Left colon (tissue), 2 donors: Measurements from ENCODE around the gene ZNF77. TPM values are rescaled to one million over a fixed set of nuclear protein-coding genes. Genes with fewer than 3 reads are reported as not detected.
A peak's percentile ranks its signal among the peaks of the same experiment; 100 is the strongest.
"Not testable (repeated sequence)": the region's sequence is repeated elsewhere in the genome, so short reads cannot be mapped to it uniquely, and the experiment has no call there.

Experiments
- ATAC-seq: fragments of 200-7000 bp; cut with Tn5 transposase; one replicate; pipeline ENCODE4 v1.9.1; 2020; ENCODE audit warnings: mild to moderate bottlenecking, moderate library complexity
- DNase-seq, 2 donors: peaks; one replicate each; pipeline ENCODE4 v3.0.0-alpha.2; 2020
- intact Hi-C, 2 donors: fragments of 100-400 bp; cut with DNase I in 1 of 2; cut with micrococcal nuclease in 1 of 2; formaldehyde crosslinking; loops; one replicate each; pipeline versions ENCODE4 v1.11.2 to v1.14.0; 2022; cut with DNase I, micrococcal nuclease
- long read RNA-seq: library from polyadenylated mRNA; unstranded; transcript quantifications from one replicate; pipeline ENCODE4 v2.0.0, GENCODE V29; 2021
- total RNA-seq, 2 donors: library from RNA; stranded (reverse); fragmentation: NEBNext Ultra II Directional; extraction: Animal tissue kit (Norgen Biotek cat#: 25700); gene quantifications; one replicate each; pipeline ENCODE4 v1.2.1, GENCODE V29; 2021
- donor health status: DM: no; HTN: no; CAD: no.
- donor health status: DM: yes; HTN: yes; CAD: no.

The ZNF77 gene
- total RNA-seq = 1 to 10 TPM; 4.5 to 4.6 TPM
- long read RNA-seq, partial matches to known transcripts = 0 of 5 reads
- long read RNA-seq, other reads (novel, unspliced or antisense) = 1 of 5 reads

- DNase-seq (peak; percentile 99 to 100), ATAC-seq (peak; percentile 93)
- intact Hi-C loops = no loop called here
Measured at GRCh38 chr19:2944775-2945574, at the start of gene ZNF77. Gene ZNF77 (minus strand): TSS chr19:2944971. CDS start chr19:2944840, 131 bp downstream.

- ATAC-seq (no peak), DNase-seq (no peak)
- intact Hi-C loops = no loop called here
Measured at GRCh38 chr19:2993579-2993978, 48.8 kb upstream of the ZNF77 start.

GRCh38 chr19:2992958-2993357 is 48.2 kb upstream of the ZNF77 start:
- ATAC-seq (no peak), DNase-seq (no peak)
- intact Hi-C loops = no loop called here

- DNase-seq, intact Hi-C loops, ATAC-seq: not testable (repeated sequence)
Measured at GRCh38 chr19:2992333-2992732, 47.6 kb upstream of the ZNF77 start.

- no peak for ATAC-seq
- intact Hi-C loops = no loop called here
- DNase-seq = no peak
Measured at GRCh38 chr19:2989236-2989946, 44.6 kb upstream of the ZNF77 start.

DNA sequence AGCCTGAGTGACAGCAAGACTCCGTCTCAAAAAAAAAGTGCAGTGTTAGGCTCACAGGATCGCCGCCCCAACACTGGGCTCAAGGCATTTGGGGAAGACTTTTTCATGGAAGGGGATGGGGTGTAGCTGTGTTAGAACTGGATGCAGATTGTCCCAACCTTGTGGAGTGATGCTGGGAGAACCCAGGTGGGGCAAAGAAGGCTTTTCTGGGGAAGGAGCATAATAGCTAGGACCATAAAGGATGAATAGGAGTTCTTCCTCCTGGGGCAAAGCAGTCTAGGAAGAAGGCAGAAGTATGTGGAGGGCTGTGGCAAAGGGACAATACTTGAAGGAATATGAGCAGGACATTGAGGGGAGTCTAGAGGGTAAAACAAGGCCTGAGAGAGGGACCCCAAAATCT is 43.8 kb upstream of the ZNF77 start:
- DNase-seq (no peak), ATAC-seq (no peak)
- intact Hi-C loops = no loop called here

GRCh38 chr19:2987797-2988196 is 43.0 kb upstream of the ZNF77 start:
- no peak for DNase-seq
- no peak for ATAC-seq
- intact Hi-C loops = no loop called here

DNA sequence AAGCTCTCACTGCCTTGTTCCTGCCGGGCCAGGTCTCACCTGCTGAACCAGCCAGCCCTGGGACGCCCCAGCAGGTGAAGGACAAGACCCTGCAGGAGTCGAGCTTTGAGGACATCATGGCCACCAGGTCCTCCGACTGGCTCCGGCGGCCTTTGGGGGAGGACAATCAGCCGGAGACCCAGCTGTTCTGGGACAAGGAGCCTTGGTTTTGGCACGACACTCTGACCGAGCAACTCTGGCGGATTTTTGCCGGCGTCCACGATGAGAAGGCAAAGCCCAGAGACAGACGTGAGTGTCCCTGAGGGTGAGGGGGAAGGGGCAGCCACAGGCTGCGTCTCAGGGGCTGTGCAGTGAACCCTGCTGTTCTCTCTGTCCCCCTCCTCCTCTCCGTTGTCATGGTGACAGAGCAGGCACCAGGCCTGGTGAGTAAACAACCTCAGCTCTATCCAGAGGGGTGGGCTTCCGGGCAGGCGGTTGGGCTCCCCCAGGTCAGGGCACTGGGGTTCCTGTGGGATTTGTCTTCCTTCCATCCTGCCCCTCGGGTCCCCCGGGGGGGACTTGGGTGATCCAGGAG is 42.3 kb upstream of the ZNF77 start:
- ATAC-seq (no peak), DNase-seq (no peak)
- intact Hi-C loops = no loop called here

GRCh38 chr19:2984215-2984528 is 39.4 kb upstream of the ZNF77 start:
- ATAC-seq (no peak), DNase-seq (no peak)
- intact Hi-C loops = no loop called here

- intact Hi-C loops = no loop called here
- DNase-seq = peak in 1 of 2 donors; percentile 30
Measured at GRCh38 chr19:2983351-2984214, 38.8 kb upstream of the ZNF77 start.

GRCh38 chr19:2982983-2983350 is 38.2 kb upstream of the ZNF77 start:
- DNase-seq = peak; percentile 65 to 79
- intact Hi-C loops = no loop called here
- ATAC-seq = peak; percentile 60

More at GRCh38 chr19:2983351-2984214, 38.8 kb upstream of the ZNF77 start:
- peak; percentile 23 for ATAC-seq

DNA sequence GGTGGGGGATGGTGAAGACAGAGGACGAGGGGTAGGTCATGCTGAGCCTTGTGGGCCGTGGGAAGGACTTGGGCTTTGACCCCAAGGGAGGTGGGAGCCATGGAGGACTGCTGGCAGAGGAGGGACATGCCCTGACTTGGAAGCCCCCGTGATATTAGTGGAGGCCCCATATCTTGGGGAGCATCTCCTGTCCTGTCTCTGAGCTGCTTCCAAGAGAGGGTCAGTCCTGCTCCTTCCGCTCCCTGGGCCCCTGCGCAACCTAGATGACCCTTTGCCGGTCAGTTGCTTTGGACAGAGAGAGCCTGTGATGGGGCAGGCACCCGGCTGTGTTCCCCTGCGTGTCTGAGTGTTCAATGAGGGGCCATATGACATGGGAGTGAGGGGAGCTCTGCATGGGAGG is 37.8 kb upstream of the ZNF77 start:
- no peak for DNase-seq
- no peak for ATAC-seq
- intact Hi-C loops = no loop called here

GRCh38 chr19:2981898-2982297 is 37.1 kb upstream of the ZNF77 start:
- intact Hi-C loops = no loop called here
- DNase-seq (no peak), ATAC-seq (no peak)

GRCh38 chr19:2978772-2979171 is 34.0 kb upstream of the ZNF77 start:
- ATAC-seq = no peak
- intact Hi-C loops = no loop called here

GRCh38 chr19:2978166-2978767 is 33.5 kb upstream of the ZNF77 start:
- no peak for DNase-seq
- no peak for ATAC-seq
- intact Hi-C loops = no loop called here

More at GRCh38 chr19:2978772-2979171, 34.0 kb upstream of the ZNF77 start:
- DNase-seq = no peak

GRCh38 chr19:2977746-2978138 is 33.0 kb upstream of the ZNF77 start:
- peak in 1 of 2 donors; percentile 37 for DNase-seq
- peak; percentile 13 for ATAC-seq
- intact Hi-C loops = no loop called here

GRCh38 chr19:2977001-2977745 is 32.4 kb upstream of the ZNF77 start, which contains the start of gene TLE6:
Gene TLE6 (plus strand): TSS chr19:2977564. CDS start chr19:2978234, 670 bp downstream.
- DNase-seq (peak; percentile 97 to 98), ATAC-seq (peak; percentile 96)
- intact Hi-C loops = no loop called here

DNA sequence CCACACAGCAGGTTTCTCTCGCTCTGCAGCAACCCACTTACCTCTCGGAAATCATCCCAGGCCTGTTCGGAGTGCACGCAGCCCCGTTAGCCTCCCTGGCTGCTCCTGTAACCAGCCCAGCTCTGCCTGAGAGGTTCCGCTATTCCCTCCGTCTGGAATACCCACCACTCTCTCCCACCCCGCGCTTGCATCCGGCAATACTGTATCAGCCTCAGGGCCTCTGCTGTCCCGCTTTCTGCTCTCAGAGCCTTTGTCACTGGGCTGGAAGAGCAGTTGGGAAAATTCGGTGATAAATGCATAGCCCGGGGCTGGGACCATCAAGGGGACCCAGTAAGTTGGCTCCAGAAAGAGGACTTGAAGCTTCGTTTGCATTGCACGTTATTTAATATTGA is 31.8 kb upstream of the ZNF77 start:
- ATAC-seq = no peak
- DNase-seq = no peak
- intact Hi-C loops = no loop called here
